MM.1S (cell line): ENCODE results near the gene KAT6B.

Experiments
- DNase-seq: peaks from one replicate; pipeline ENCODE4 v3.0.0-alpha.2; 2015
- H2AFZ ChIP-seq: fragments of 300-600 bp; sonication (generic); 2 replicates; pipeline ENCODE4 v1.6.0; 2016; ENCODE audit warnings: antibody characterized with exemption, low read length
- H3F3A ChIP-seq: fragments of 300-600 bp; sonication (generic); 2 replicates; pipeline ENCODE4 v1.6.1; 2016; ENCODE audit warnings: mild to moderate bottlenecking, antibody characterized with exemption, low read length, moderate library complexity, mixed read lengths; ENCODE audit not compliant: insufficient read depth
- H3K27ac ChIP-seq: fragments of 300-600 bp; sonication (generic); 2 replicates; pipeline ENCODE4 v1.5.1; 2016; ENCODE audit warnings: mild to moderate bottlenecking, low read length
- H3K27me3 ChIP-seq: fragments of 300-600 bp; sonication (generic); replicated peaks from 2 replicates; pipeline ENCODE4 v1.6.0; 2016; ENCODE audit warnings: low read length; ENCODE audit not compliant: insufficient read depth
- H3K36me3 ChIP-seq: fragments of 300-600 bp; sonication (generic); replicated peaks from 2 replicates; pipeline ENCODE4 v1.6.1; 2016; ENCODE audit warnings: mild to moderate bottlenecking, low read length, mixed read lengths; ENCODE audit not compliant: insufficient read depth
- H3K4me1 ChIP-seq: fragments of 300-600 bp; sonication (generic); 2 replicates; pipeline ENCODE4 v1.6.1; 2016; ENCODE audit warnings: low read length, mixed read lengths
- H3K4me2 ChIP-seq: fragments of 300-600 bp; sonication (generic); 2 replicates; pipeline ENCODE4 v1.6.0; 2016; ENCODE audit warnings: low read depth, low read length
- H3K4me3 ChIP-seq: fragments of 300-600 bp; sonication (generic); 2 replicates; pipeline ENCODE4 v1.5.1; 2016; ENCODE audit warnings: low read length, mixed read lengths
- H3K79me2 ChIP-seq: fragments of 300-600 bp; sonication (generic); 2 replicates; pipeline ENCODE4 v1.6.1; 2016; ENCODE audit warnings: mixed run types, low read length, mixed read lengths
- H3K9ac ChIP-seq: fragments of 300-600 bp; sonication (generic); 2 replicates; pipeline ENCODE4 v1.6.1; 2016; ENCODE audit warnings: low read length, mixed read lengths
- H3K9me2 ChIP-seq: fragments of 300-600 bp; sonication (generic); replicated peaks from 2 replicates; pipeline ENCODE4 v1.6.1; 2016; ENCODE audit warnings: mild to moderate bottlenecking, low read length, mixed read lengths; ENCODE audit not compliant: insufficient read depth
- H3K9me3 ChIP-seq: fragments of 300-600 bp; sonication (generic); replicated peaks from 2 replicates; pipeline ENCODE4 v1.6.1; 2016; ENCODE audit warnings: mild to moderate bottlenecking, low read length, mixed read lengths; ENCODE audit not compliant: insufficient read depth
- H4K20me1 ChIP-seq: fragments of 300-600 bp; sonication (generic); 2 replicates; pipeline ENCODE4 v1.6.1; 2016; ENCODE audit warnings: mild to moderate bottlenecking, low read length, moderate library complexity, mixed read lengths; ENCODE audit not compliant: insufficient read depth
- EZH2 ChIP-seq: fragments of 300-600 bp; sonication (generic); optimal IDR thresholded peaks from 2 replicates; pipeline ENCODE3; 2017; ENCODE audit warnings: low read depth, mild to moderate bottlenecking, antibody characterized with exemption, low read length, mixed read lengths
- EZH2phosphoT487 ChIP-seq: fragments of 300-600 bp; sonication (generic); IDR thresholded peaks from 2 replicates; pipeline ENCODE4 v1.6.1; 2018; ENCODE audit warnings: antibody characterized with exemption, low read length
- TF ChIP-seq, protein P1 (sequence below): fragments of 300-600 bp; sonication (generic); IDR thresholded peaks from 2 replicates; pipeline ENCODE4 v1.5.1; 2016; ENCODE audit warnings: antibody characterized with exemption, low read length, mixed read lengths

KAT6B gene

DNA sequence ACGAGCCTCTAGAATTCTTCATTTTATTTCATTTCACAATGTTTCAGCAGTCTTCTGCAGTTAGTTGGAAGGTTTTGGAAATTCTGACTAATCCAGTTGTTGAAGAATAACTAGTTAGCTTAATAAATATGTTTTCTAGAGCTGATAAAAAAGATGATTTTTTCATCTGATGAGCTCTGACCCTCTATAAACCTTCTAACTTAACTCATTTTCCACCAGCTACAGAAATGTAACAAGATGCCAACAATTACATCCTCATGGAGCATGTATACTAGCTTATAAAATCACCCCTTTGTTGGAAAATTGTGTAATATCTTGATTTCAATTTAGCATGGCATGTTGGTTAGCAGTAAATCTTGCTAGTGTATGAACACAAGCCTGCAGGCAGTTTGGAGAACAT lies 33.1 kb downstream of the KAT6B start:
- DNase-seq: no peak
- Histone ChIP-seq H2AFZ (no peak overlapping the region), H3K79me2 (peaks cover 72% of the 10 kb centered on the region), H3K4me1 (peaks cover 9% of the 10 kb centered on the region), H3K4me2 (no peak overlapping the region), H3K27ac (no peak overlapping the region), H3F3A (peaks cover 6% of the 10 kb centered on the region; the same call in 1 of the 2 replicates), H3K4me3 (no peak overlapping the region), H3K36me3 (no peaks in the 10 kb centered on the region), H3K9me2 (no peaks in the 10 kb centered on the region), H3K9ac (no peak overlapping the region), H3K9me3 (no peaks in the 10 kb centered on the region), H3K27me3 (no peaks in the 10 kb centered on the region), H4K20me1 (no peaks in the 10 kb centered on the region)
- TF ChIP-seq EZH2phosphoT487: no peak
- TF ChIP-seq EZH2: no peak
- TF ChIP-seq, protein P1, sequence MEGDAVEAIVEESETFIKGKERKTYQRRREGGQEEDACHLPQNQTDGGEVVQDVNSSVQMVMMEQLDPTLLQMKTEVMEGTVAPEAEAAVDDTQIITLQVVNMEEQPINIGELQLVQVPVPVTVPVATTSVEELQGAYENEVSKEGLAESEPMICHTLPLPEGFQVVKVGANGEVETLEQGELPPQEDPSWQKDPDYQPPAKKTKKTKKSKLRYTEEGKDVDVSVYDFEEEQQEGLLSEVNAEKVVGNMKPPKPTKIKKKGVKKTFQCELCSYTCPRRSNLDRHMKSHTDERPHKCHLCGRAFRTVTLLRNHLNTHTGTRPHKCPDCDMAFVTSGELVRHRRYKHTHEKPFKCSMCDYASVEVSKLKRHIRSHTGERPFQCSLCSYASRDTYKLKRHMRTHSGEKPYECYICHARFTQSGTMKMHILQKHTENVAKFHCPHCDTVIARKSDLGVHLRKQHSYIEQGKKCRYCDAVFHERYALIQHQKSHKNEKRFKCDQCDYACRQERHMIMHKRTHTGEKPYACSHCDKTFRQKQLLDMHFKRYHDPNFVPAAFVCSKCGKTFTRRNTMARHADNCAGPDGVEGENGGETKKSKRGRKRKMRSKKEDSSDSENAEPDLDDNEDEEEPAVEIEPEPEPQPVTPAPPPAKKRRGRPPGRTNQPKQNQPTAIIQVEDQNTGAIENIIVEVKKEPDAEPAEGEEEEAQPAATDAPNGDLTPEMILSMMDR: no peak

DNA sequence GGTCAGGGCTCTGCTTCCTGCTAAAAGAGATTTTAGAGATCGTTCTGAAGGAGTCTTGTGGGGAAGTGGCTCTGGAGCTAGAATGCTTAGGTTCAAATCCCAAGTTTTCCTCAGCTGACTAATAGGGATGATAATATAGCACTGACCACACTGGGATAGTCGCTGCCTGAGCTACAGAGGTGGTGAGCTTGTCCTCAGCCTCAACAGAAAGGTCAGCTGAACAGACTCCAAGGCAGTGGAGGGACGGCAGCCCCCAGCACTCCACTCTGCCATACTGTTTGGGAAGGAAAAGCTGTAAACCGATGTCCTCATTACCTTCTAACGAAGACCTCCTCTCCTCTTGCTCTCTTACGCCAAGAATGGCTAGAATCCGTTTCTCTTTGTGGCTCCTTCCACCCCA lies 36.2 kb downstream of the KAT6B start:
- DNase-seq: no peak
- H3K9me2 ChIP-seq: no peaks in the 10 kb centered on the region
- H3K36me3 ChIP-seq: no peaks in the 10 kb centered on the region
- H3K79me2 ChIP-seq: peaks cover 69% of the 10 kb centered on the region
- H3K4me3 ChIP-seq: no peak overlapping the region
- TF ChIP-seq EZH2phosphoT487 (no peak), EZH2 (no peak)
- TF ChIP-seq, protein P1: no peak
- no peaks in the 10 kb centered on the region for H3K27me3 ChIP-seq
- no peak overlapping the region for H3K27ac ChIP-seq
- no peaks in the 10 kb centered on the region for H3F3A ChIP-seq
- H4K20me1 ChIP-seq: no peaks in the 10 kb centered on the region; the same call in 1 of the 2 replicates
- no peak overlapping the region for H2AFZ ChIP-seq
- no peak overlapping the region for H3K9ac ChIP-seq
- no peaks in the 10 kb centered on the region for H3K4me1 ChIP-seq
- H3K4me2 ChIP-seq: no peak overlapping the region
- no peaks in the 10 kb centered on the region for H3K9me3 ChIP-seq

DNA sequence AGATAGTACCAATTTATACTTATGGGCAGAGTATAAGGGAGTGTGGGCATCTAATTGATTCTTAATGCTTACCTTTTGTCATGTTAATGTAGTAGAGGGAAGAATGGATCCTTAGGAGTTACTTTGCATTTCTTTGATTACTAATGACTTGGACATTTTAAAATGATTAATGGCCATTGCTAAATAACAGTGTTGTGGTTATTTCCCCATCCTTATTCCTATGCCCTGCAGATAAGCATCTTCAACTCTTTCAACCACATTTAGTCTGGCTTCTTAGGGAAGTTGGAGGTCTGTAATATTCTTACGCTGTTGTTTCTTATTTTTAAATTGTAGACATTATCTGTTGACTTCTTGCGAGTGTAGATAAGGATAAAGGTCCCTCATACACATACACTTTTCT lies 37.2 kb downstream of the KAT6B start:
- H3K9me3 ChIP-seq: no peaks in the 10 kb centered on the region
- H3K4me3 ChIP-seq: no peak overlapping the region
- no peak for TF ChIP-seq EZH2
- no peak for TF ChIP-seq EZH2phosphoT487
- TF ChIP-seq, protein P1: no peak
- no peak for DNase-seq
- no peak overlapping the region for H3K9ac ChIP-seq
- H3K27ac ChIP-seq: no peak overlapping the region
- no peaks in the 10 kb centered on the region for H3K9me2 ChIP-seq
- no peaks in the 10 kb centered on the region; the same call in 1 of the 2 replicates for H4K20me1 ChIP-seq
- H3K79me2 ChIP-seq: peaks cover 70% of the 10 kb centered on the region
- H3K27me3 ChIP-seq: no peaks in the 10 kb centered on the region
- H3K4me2 ChIP-seq: no peak overlapping the region
- no peaks in the 10 kb centered on the region for H3K36me3 ChIP-seq
- no peaks in the 10 kb centered on the region for H3F3A ChIP-seq
- H3K4me1 ChIP-seq: no peaks in the 10 kb centered on the region
- no peak overlapping the region for H2AFZ ChIP-seq
